HepG2 (cell line): ENCODE results near the gene C2CD3. TPM values are rescaled to one million over a fixed set of nuclear protein-coding genes. Genes with fewer than 3 reads are reported as not detected.

Experiments used
- ATAC-seq: fragments of 200-7000 bp; cut with Tn5 transposase; 3 replicates; pipeline ENCODE4 v1.9.1; 2020; ENCODE audit warnings: mild to moderate bottlenecking, moderate library complexity
- Bru-seq: library from RNA; stranded (reverse); fragments of 400-500 nt; gene quantifications from one replicate; lab custom pipeline; 2021; lab: Mats Ljungman, UMichigan
- BruChase-seq, 2 experiments: library from RNA; stranded (reverse); fragments of 400-500 nt; gene quantifications; one replicate each; lab custom pipeline; 2021; lab: Mats Ljungman, UMichigan
- BruUV-seq: library from RNA; stranded (reverse); fragments of 400-500 nt; replicated peaks from 2 replicates; lab custom pipeline; 2021; lab: Mats Ljungman, UMichigan
- CTCF ChIA-PET: fragments of 300-600 bp; formaldehyde crosslinking; extraction: SDS; loops from one replicate; lab custom pipeline; 2021; ENCODE audit warnings: low total read pairs, inconsistent platforms, low intra/inter-chr PET ratio; lab: Yijun Ruan, JAX
- POLR2A ChIA-PET: fragments of 350-600 bp; sonication (Branson Sonifier 250); formaldehyde crosslinking; loops from one replicate; lab custom pipeline; 2020; ENCODE audit warnings: antibody characterized with exemption, inconsistent platforms; lab: Yijun Ruan, JAX
- DNase-seq: peaks from one replicate; pipeline ENCODE4 v3.0.0-alpha.2; 2015; ENCODE audit warnings: low spot score
- FAIRE-seq: peaks from 3 replicates; lab custom pipeline; 2011; peaks lifted over from hg19 to GRCh38; lab: Jason Lieb, UNC
- H2AFZ ChIP-seq: one replicate; pipeline ENCODE4 v1.6.1; 2011; ENCODE audit warnings: low read length, inconsistent platforms
- H3K27ac ChIP-seq: fragments of 300-600 bp; 3 replicates; pipeline ENCODE4 v1.8.0; 2011; ENCODE audit warnings: mixed run types, mild to moderate bottlenecking, mixed read lengths, low read length, inconsistent platforms; ENCODE audit not compliant: insufficient read depth; ENCODE audit errors: extremely low read length
- H3K27me3 ChIP-seq, 2 experiments: fragments of 200-600 bp in 1 of 2; 2 replicates in 1 of 2; 3 replicates in 1 of 2; pipeline versions ENCODE4 v1.6.0 to v1.8.0; 2011; ENCODE audit warnings: low read length in 2 of 2, mild to moderate bottlenecking in 2 of 2, moderate library complexity in 2 of 2, inconsistent platforms in 1 of 2; ENCODE audit not compliant: insufficient read depth in 2 of 2, control insufficient read depth in 1 of 2
- H3K36me3 ChIP-seq, 2 experiments: fragments of 200-600 bp in 1 of 2; replicated peaks in 1 of 2; 2 replicates in 1 of 2; 3 replicates in 1 of 2; pipeline versions ENCODE4 v1.5.1 to v1.8.0; 2011; ENCODE audit warnings: low read length in 2 of 2, inconsistent platforms in 1 of 2; ENCODE audit not compliant: insufficient read depth in 2 of 2, control insufficient read depth in 1 of 2
- H3K4me1 ChIP-seq: 2 replicates; pipeline ENCODE4 v1.5.1; 2012; ENCODE audit warnings: low read length, inconsistent platforms; ENCODE audit not compliant: insufficient read depth
- H3K4me2 ChIP-seq: 2 replicates; pipeline ENCODE4 v1.6.0; 2011; ENCODE audit warnings: low read depth, low read length, inconsistent platforms
- H3K4me3 ChIP-seq, 3 experiments: fragments of 200-600 bp in 1 of 3; sonication (generic), shearing (Covaris generic) in 1 of 3; replicated peaks in 1 of 3; 2 replicates each; pipeline ENCODE4 v1.5.1; 2011 to 2016; ENCODE audit warnings: low read length in 3 of 3, inconsistent platforms in 2 of 3, low read depth in 2 of 3, mild to moderate bottlenecking in 2 of 3, control low read depth in 1 of 3, mixed read lengths in 1 of 3; ENCODE audit not compliant: insufficient read depth in 1 of 3
- H3K79me2 ChIP-seq: one replicate; pipeline ENCODE4 v1.6.1; 2011; ENCODE audit warnings: low read length, inconsistent platforms; ENCODE audit not compliant: insufficient read depth
- H3K9ac ChIP-seq: 2 replicates; pipeline ENCODE4 v1.6.0; 2011; ENCODE audit warnings: mild to moderate bottlenecking, low read depth, low read length, inconsistent platforms; ENCODE audit not compliant: insufficient read depth
- H3K9me3 ChIP-seq: 2 replicates; pipeline ENCODE4 v1.5.1; 2012; ENCODE audit warnings: mild to moderate bottlenecking, low read length
- H4K20me1 ChIP-seq: 2 replicates; pipeline ENCODE4 v1.6.0; 2011; ENCODE audit warnings: inconsistent platforms, mild to moderate bottlenecking, low read length, moderate library complexity; ENCODE audit not compliant: insufficient read depth
- MIER3 ChIP-seq: IDR thresholded peaks from 2 replicates; pipeline ENCODE4 v1.6.1; 2016; ENCODE audit warnings: missing compliant biosample characterization, borderline replicate concordance
- POGZ ChIP-seq: sonication (generic); formaldehyde crosslinking; IDR thresholded peaks from 2 replicates; pipeline ENCODE4 v1.4.0; 2020; ENCODE audit warnings: mild to moderate bottlenecking, missing genetic modification reagents
- RFX1 ChIP-seq: fragments of 450-650 bp; IDR thresholded peaks from 2 replicates; pipeline ENCODE4 v1.6.1; 2017
- TFAP4 ChIP-seq: sonication (generic); IDR thresholded peaks from 2 replicates; pipeline ENCODE4 v1.6.1; 2016; ENCODE audit warnings: low read depth, borderline replicate concordance
- ZKSCAN8 ChIP-seq: IDR thresholded peaks from 2 replicates; pipeline ENCODE4 v1.6.1; 2016; ENCODE audit warnings: borderline replicate concordance, missing genetic modification reagents, missing compliant biosample characterization
- ZNF224 ChIP-seq: sonication (generic); formaldehyde crosslinking; IDR thresholded peaks from 2 replicates; pipeline ENCODE4 v1.5.0; 2020; ENCODE audit warnings: mild to moderate bottlenecking, missing genetic modification reagents
- ZNF350 ChIP-seq: sonication (generic); formaldehyde crosslinking; IDR thresholded peaks from 2 replicates; pipeline ENCODE4 v1.4.0; 2020; ENCODE audit warnings: mild to moderate bottlenecking, low read depth, missing genetic modification reagents, borderline replicate concordance
- ZNF446 ChIP-seq: sonication (generic); formaldehyde crosslinking; IDR thresholded peaks from 2 replicates; pipeline ENCODE4 v1.5.0; 2020; ENCODE audit warnings: mild to moderate bottlenecking, missing genetic modification reagents
- WGBS: methylation state at CpG from one replicate; pipeline ENCODE4 v1.1.6; 2017; ENCODE audit warnings: low lambda C conversion rate; 5-methylcytosine and 5-hydroxymethylcytosine counted together
- in situ Hi-C: cut with HindIII; loops from 2 replicates; pipeline ENCODE4 v1.10.0; 2017; ENCODE audit warnings: low pct_unique_long_range_greater_than_20kb; ENCODE audit not compliant: extremely low pct_ligation_motif_present
- intact Hi-C: fragments of 100-400 bp; cut with micrococcal nuclease; formaldehyde crosslinking; loops from one replicate; pipeline ENCODE4 v1.10.0; 2022; ENCODE audit not compliant: unreplicated experiment
- long read RNA-seq, 2 experiments: library from RNA in 1 of 2; library from polyadenylated mRNA in 1 of 2; stranded (forward) in 1 of 2; unstranded in 1 of 2; transcript quantifications; one replicate each; pipeline ENCODE4 v2.0.0, GENCODE V29; 2019 to 2022
- polyA minus RNA-seq, 3 experiments: library from RNA; depleted of rRNA, polyadenylated mRNA; stranded (reverse); fragments of >200 nt; gene quantifications; 2 replicates each; pipeline ENCODE4 v1.2.3, GENCODE V29; 2011; ENCODE audit warnings: low replicate concordance in 1 of 3
- polyA plus RNA-seq, 8 experiments: library from polyadenylated mRNA; depleted of rRNA in 3 of 8; stranded (reverse) in 7 of 8; unstranded in 1 of 8; fragments of >200 nt; fragmentation: Illumina TruSeq in 4 of 8; extraction: Trizol in 4 of 8; gene quantifications; 2 replicates each; pipeline versions ENCODE4 v1.2.1 to v1.2.3, GENCODE V29; 2011 to 2016; ENCODE audit warnings: low read depth in 4 of 8, missing spikeins in 1 of 8, mixed read lengths in 1 of 8; ENCODE audit not compliant: insufficient read depth in 1 of 8
- total RNA-seq, 5 experiments: library from RNA; depleted of rRNA; stranded (reverse); fragments of >200 nt; fragmentation: Illumina TruSeq; extraction: Trizol; gene quantifications; 2 replicates each; pipeline ENCODE4 v1.2.3, GENCODE V29; 2016; ENCODE audit warnings: low read depth in 1 of 5
- TF ChIP-seq, protein P1 (sequence below): IDR thresholded peaks from 2 replicates; pipeline ENCODE4 v1.6.1; 2018; ENCODE audit warnings: missing genetic modification reagents

The C2CD3 gene, protein sequence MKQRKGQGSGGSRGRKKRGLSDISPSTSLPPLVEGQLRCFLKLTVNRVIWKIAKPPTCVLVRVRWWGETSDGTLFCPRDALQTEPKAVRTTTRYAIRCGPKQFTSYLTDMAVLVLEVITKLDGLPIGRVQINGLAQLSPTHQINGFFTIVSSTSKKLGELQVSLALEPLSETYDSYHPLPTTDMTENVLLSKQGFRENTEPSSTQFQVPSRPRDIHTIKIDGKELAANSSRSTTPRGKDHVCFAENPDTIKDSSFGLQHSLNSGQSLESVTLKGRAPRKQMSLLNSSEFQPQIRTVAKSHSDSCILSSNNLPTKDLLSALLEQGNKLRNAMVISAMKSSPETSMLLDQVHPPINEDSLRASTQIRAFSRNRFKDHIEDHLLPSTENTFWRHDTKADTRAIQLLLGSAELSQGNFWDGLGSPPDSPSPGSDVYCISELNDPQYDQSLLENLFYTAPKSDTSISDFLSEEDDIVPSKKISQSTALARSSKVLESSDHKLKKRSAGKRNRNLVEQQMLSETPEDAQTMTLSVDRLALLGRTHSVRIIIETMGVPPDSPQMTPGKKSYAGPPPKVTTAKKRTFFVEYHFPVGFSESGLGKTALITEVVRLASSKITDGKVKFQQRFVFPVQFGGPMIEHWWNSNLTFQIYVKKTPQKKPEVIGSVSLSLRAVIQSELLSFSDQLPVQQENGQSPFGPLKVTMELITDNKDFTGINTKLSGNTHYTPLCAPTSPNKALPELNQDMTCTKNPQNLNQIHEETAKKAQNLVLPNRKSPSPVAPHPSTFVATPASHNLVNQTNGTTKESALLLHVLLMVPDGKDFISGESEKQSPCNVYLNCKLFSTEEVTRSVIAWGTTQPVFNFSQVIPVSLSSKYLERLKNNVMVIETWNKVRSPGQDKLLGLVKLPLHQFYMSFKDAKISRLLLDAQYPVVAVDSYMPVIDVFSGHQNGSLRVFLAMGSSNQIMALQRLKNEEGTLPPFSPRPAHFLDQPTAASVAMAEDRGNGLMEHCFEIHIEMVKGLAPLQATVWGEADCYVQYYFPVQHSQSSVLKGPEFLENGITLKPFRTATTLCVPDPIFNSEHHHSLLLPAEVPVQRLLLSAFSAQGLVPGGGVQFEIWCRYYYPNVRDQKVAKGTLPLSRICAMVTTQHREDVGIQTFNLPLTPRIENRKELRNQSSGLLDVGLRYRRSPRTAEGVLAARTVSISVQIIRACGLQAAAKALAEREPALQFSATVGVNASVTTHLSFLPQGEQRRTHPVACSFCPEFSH (N-terminal part only)
- total RNA-seq (2016; rRNA removed; fragmentation: Illumina TruSeq; extraction: Trizol) (6.4 and 8.0 TPM in 2 replicates), polyA plus RNA-seq (2011; rRNA removed) (5.5 and 6.2 TPM in 2 replicates), polyA minus RNA-seq (2011; rRNA and poly(A)+ RNA removed; ENCODE audit: low replicate concordance) (19.1 and 127 TPM in 2 replicates), Bru-seq, nascent RNA (percentile 46 among the genes with signal in this experiment), BruChase-seq, experiment 1, labeled RNA remaining after a 6-hour chase (percentile 51 among the genes with signal in this experiment), BruChase-seq, experiment 2, labeled RNA remaining after a 2-hour chase (percentile 47 among the genes with signal in this experiment)
- 3.9 and 4.0 TPM in 2 replicates for total RNA-seq (2016; cell fraction: cytosol; rRNA removed; fragmentation: Illumina TruSeq; extraction: Trizol; ENCODE audit: low read depth)
- 6.5 and 9.9 TPM in 2 replicates for total RNA-seq (2016; cell fraction: insoluble cytoplasmic fraction; rRNA removed; fragmentation: Illumina TruSeq; extraction: Trizol)
- total RNA-seq (2016; cell fraction: membrane; rRNA removed; fragmentation: Illumina TruSeq; extraction: Trizol) = 6.9 and 8.1 TPM in 2 replicates
- total RNA-seq (2016; cell fraction: nucleus; rRNA removed; fragmentation: Illumina TruSeq; extraction: Trizol) = 12.7 and 13.2 TPM in 2 replicates
- polyA plus RNA-seq (2011; cell fraction: cytosol; rRNA removed) = 3.1 and 3.6 TPM in 2 replicates
- polyA plus RNA-seq (2011; cell fraction: nucleus; rRNA removed) = 6.4 and 6.5 TPM in 2 replicates
- 5.9 and 6.5 TPM in 2 replicates for polyA plus RNA-seq (2012)
- polyA plus RNA-seq (2016; cell fraction: cytosol; fragmentation: Illumina TruSeq; extraction: Trizol; ENCODE audit: low read depth) = 4.6 and 6.1 TPM in 2 replicates
- polyA plus RNA-seq (2016; cell fraction: insoluble cytoplasmic fraction; fragmentation: Illumina TruSeq; extraction: Trizol; ENCODE audit: low read depth) = 8.1 and 10.7 TPM in 2 replicates
- 7.1 and 8.2 TPM in 2 replicates for polyA plus RNA-seq (2016; cell fraction: membrane; fragmentation: Illumina TruSeq; extraction: Trizol; ENCODE audit: low read depth)
- polyA plus RNA-seq (2016; cell fraction: nucleus; fragmentation: Illumina TruSeq; extraction: Trizol; ENCODE audit: insufficient read depth, low read depth) = 12.8 and 14.8 TPM in 2 replicates
- polyA minus RNA-seq (2011; cell fraction: cytosol; rRNA and poly(A)+ RNA removed) = 5.9 and 7.7 TPM in 2 replicates
- polyA minus RNA-seq (2011; cell fraction: nucleus; rRNA and poly(A)+ RNA removed) = 20.1 and 22.3 TPM in 2 replicates
- long read RNA-seq, experiment 1, partial matches to known transcripts = 3 of 9 reads
- long read RNA-seq, experiment 1, other reads (novel, unspliced or antisense) = 6 of 9 reads
- long read RNA-seq, experiment 2, full-length matches to known transcripts = 1 of 17 reads
- long read RNA-seq, experiment 2, partial matches to known transcripts = 3 of 17 reads
- long read RNA-seq, experiment 2, other reads (novel, unspliced or antisense) = 13 of 17 reads

- peaks cover 53% of the 10 kb centered on the region for H3K79me2 ChIP-seq
- peak within 1 kb of the TSS; percentile 60 for H2AFZ ChIP-seq
- in situ Hi-C loops = loop anchor here (25.0 kb wide), 1 partner anchor 209 kb away; the partner anchor contains the start of gene DNAJB13
- H3K4me2 ChIP-seq = peak within 1 kb of the TSS; percentile 97
- DNase-seq = peak; percentile 99
- FAIRE-seq = peak; percentile 89
- H3K9ac ChIP-seq = peak within 1 kb of the TSS; percentile 79
- ChIA-PET POLR2A (interaction anchor here (1.0 to 1.5 kb wide), 8 partner anchors 8 to 818 kb away, joined by 3 to 8 read pairs (median 4); partner anchors contain the start of genes NEU3 and UCP2), CTCF (no interaction called here)
- H3K4me3 ChIP-seq = peak within 1 kb of the TSS; percentile 81 to 86 (median 82)
- peaks cover 49% of the 10 kb centered on the region for H3K4me1 ChIP-seq
- H3K9me3 ChIP-seq = no peaks in the 10 kb centered on the region
- no peaks in the 10 kb centered on the region for H4K20me1 ChIP-seq
- peak; percentile 96 for ATAC-seq
- 2% methylated on average over 50 of the region's 68 CpGs for WGBS
- peaks cover 2 to 9% of the 10 kb centered on the region in 2 experiments; a peak in 3 of 5 replicates for H3K36me3 ChIP-seq
- H3K27ac ChIP-seq = peak within 1 kb of the TSS; percentile 75
- no peaks in the 10 kb centered on the region; a peak in 1 of 5 replicates for H3K27me3 ChIP-seq
- intact Hi-C loops = loop anchor here (5.0 kb wide), 1 partner anchor 209 kb away; no protein-coding TSS in a partner anchor
- no TSS peak for BruUV-seq
- TF ChIP-seq MIER3 = peak; percentile 83
- peak; percentile 86; the same call in 1 of the 2 replicates for TF ChIP-seq ZNF350 (CRISPR knock-in tag)
- TF ChIP-seq, protein P1, sequence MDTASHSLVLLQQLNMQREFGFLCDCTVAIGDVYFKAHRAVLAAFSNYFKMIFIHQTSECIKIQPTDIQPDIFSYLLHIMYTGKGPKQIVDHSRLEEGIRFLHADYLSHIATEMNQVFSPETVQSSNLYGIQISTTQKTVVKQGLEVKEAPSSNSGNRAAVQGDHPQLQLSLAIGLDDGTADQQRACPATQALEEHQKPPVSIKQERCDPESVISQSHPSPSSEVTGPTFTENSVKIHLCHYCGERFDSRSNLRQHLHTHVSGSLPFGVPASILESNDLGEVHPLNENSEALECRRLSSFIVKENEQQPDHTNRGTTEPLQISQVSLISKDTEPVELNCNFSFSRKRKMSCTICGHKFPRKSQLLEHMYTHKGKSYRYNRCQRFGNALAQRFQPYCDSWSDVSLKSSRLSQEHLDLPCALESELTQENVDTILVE (CRISPR knock-in tag) = peak; percentile 75; the same call in 1 of the 2 replicates
- TF ChIP-seq RFX1 = peak; percentile 39; the same call in 1 of the 2 replicates
- peak; percentile 37; the same call in 1 of the 2 replicates for TF ChIP-seq TFAP4
- peak; percentile 21; the same call in 1 of the 2 replicates for TF ChIP-seq POGZ (CRISPR knock-in tag)
- 0 out of 2 replicates have a peak, but pooled peaks have one; percentile 49 for TF ChIP-seq ZNF446 (CRISPR knock-in tag)
- peak; percentile 34; the same call in 1 of the 2 replicates for TF ChIP-seq ZKSCAN8
- TF ChIP-seq ZNF224 (CRISPR knock-in tag) = peak; percentile 50; the same call in 1 of the 2 replicates
Measured at GRCh38 chr11:74170694-74171629, at the start of gene C2CD3, which contains the start of gene PPME1. Gene C2CD3, minus strand, starts transcription at chr11:74171002. Its CDS starts 210 bp downstream, at chr11:74170792. Gene PPME1, plus strand, starts transcription at chr11:74171289. Its CDS starts 133 bp downstream, at chr11:74171422.
